K562 (cell line): ENCODE measurements around the gene ZNF587. TPM values are rescaled to one million over a fixed set of nuclear protein-coding genes. Genes with fewer than 3 reads are reported as not detected.

ENCODE experiments used
- ATAC-seq: fragments of 200-7000 bp; cut with Tn5 transposase; 3 replicates; pipeline ENCODE4 v1.9.1; 2020; ENCODE audit warnings: moderate library complexity
- BruUV-seq: library from RNA; stranded (reverse); fragments of 400-500 nt; replicated peaks from 2 replicates; lab custom pipeline; 2021; lab: Mats Ljungman, UMichigan
- CTCF ChIA-PET: fragments of 300-600 bp; formaldehyde crosslinking; extraction: SDS; loops from one replicate; lab custom pipeline; 2021; ENCODE audit warnings: low intra/inter-chr PET ratio; lab: Yijun Ruan, JAX
- POLR2A ChIA-PET: fragments of 300-600, 350-650 bp; sonication (Branson Sonifier 250); formaldehyde crosslinking; extraction: SDS; loops from one replicate; lab custom pipeline; 2021; ENCODE audit warnings: antibody characterized with exemption, inconsistent platforms; lab: Yijun Ruan, JAX
- DNase-seq, 4 experiments: peaks; one replicate each; pipeline versions ENCODE4 v3.0.0 to v3.0.0-alpha.2; 2011 to 2018; ENCODE audit warnings: low spot score in 3 of 4, mixed read lengths in 3 of 4; ENCODE audit errors: extremely low read depth in 1 of 4
- FAIRE-seq: peaks from 2 replicates; lab custom pipeline; 2011; peaks lifted over from hg19 to GRCh38; lab: Jason Lieb, UNC
- H2AFZ ChIP-seq: 2 replicates; pipeline ENCODE4 v1.6.0; 2011; ENCODE audit warnings: low read depth, low read length, control low read depth, inconsistent platforms
- H3K27ac ChIP-seq: fragments of 200-600 bp; 3 replicates; pipeline ENCODE4 v1.8.0; 2011; ENCODE audit warnings: low read depth, mild to moderate bottlenecking, control low read depth, inconsistent platforms, low read length, moderate library complexity, mixed read lengths; ENCODE audit errors: extremely low read depth
- H3K27me3 ChIP-seq, 2 experiments: fragments of 300-600 bp in 1 of 2; 2 replicates in 1 of 2; 3 replicates in 1 of 2; pipeline versions ENCODE4 v1.6.0 to v1.8.0; 2011; ENCODE audit warnings: inconsistent platforms in 2 of 2, low read length in 2 of 2, mild to moderate bottlenecking in 1 of 2, mixed read lengths in 1 of 2, moderate library complexity in 1 of 2; ENCODE audit not compliant: control insufficient read depth in 2 of 2, insufficient read depth in 2 of 2
- H3K36me3 ChIP-seq: fragments of 300-600 bp; 3 replicates; pipeline ENCODE4 v1.8.0; 2011; ENCODE audit warnings: mild to moderate bottlenecking, low read length, inconsistent platforms; ENCODE audit not compliant: control insufficient read depth, insufficient read depth
- H3K4me1 ChIP-seq, 2 experiments: fragments of 200-600 bp in 1 of 2; replicated peaks in 1 of 2; 2 replicates in 1 of 2; 3 replicates in 1 of 2; pipeline versions ENCODE4 v1.5.1 to v1.8.0; 2011; ENCODE audit warnings: inconsistent platforms in 2 of 2, low read length in 2 of 2, mild to moderate bottlenecking in 1 of 2, mixed read lengths in 1 of 2, moderate library complexity in 1 of 2; ENCODE audit not compliant: control insufficient read depth in 2 of 2, insufficient read depth in 2 of 2
- H3K4me2 ChIP-seq: 2 replicates; pipeline ENCODE4 v1.6.1; 2011; ENCODE audit warnings: low read length, control low read depth, inconsistent platforms, mixed read lengths; ENCODE audit not compliant: insufficient read depth
- H3K4me3 ChIP-seq: fragments of 200-600 bp; sonication (generic), shearing (Covaris generic); 2 replicates; pipeline ENCODE4 v1.5.1; 2016; ENCODE audit warnings: control low read depth, inconsistent platforms
- H3K79me2 ChIP-seq: fragments of 200-600 bp; 3 replicates; pipeline ENCODE4 v1.8.0; 2011; ENCODE audit warnings: low read length, inconsistent platforms; ENCODE audit not compliant: control insufficient read depth, insufficient read depth
- H3K9ac ChIP-seq, 2 experiments: 2 replicates each; pipeline versions ENCODE4 v1.6.0 to v1.6.1; 2011; ENCODE audit warnings: low read depth in 2 of 2, low read length in 2 of 2, control low read depth in 1 of 2, inconsistent platforms in 1 of 2, mild to moderate bottlenecking in 1 of 2, mixed read lengths in 1 of 2; ENCODE audit not compliant: insufficient read depth in 1 of 2
- H3K9me1 ChIP-seq: one replicate; pipeline ENCODE4 v1.6.0; 2011; ENCODE audit warnings: inconsistent platforms, mild to moderate bottlenecking, low read length, moderate library complexity; ENCODE audit not compliant: control insufficient read depth, insufficient read depth
- H3K9me3 ChIP-seq: replicated peaks from 2 replicates; pipeline ENCODE4 v1.5.1; 2011; ENCODE audit warnings: low read depth, low read length, inconsistent platforms; ENCODE audit not compliant: control insufficient read depth, insufficient read depth
- H4K20me1 ChIP-seq: replicated peaks from 2 replicates; pipeline ENCODE4 v1.6.1; 2011; ENCODE audit warnings: low read length, inconsistent platforms, mixed read lengths; ENCODE audit not compliant: control insufficient read depth, insufficient read depth
- FUS ChIP-seq: fragments of 200-400 bp; formaldehyde crosslinking; optimal IDR thresholded peaks from 2 replicates; pipeline ENCODE3; 2017; ENCODE audit warnings: low read depth, low read length
- NFYB ChIP-seq: IDR thresholded peaks from 2 replicates; pipeline ENCODE4 v1.6.1; 2011; ENCODE audit warnings: mild to moderate bottlenecking, moderate library complexity; ENCODE audit not compliant: insufficient read length; ENCODE audit errors: extremely low read depth
- PHB ChIP-seq: fragments of 250-450 bp; sonication (Bioruptor Pico); IDR thresholded peaks from 2 replicates; pipeline ENCODE4 v1.5.0; 2021
- SP1 ChIP-seq: sonication (generic); formaldehyde crosslinking; IDR thresholded peaks from 2 replicates; pipeline ENCODE4 v1.8.1; 2022; ENCODE audit warnings: mild to moderate bottlenecking, missing genetic modification reagents
- ZBTB8A ChIP-seq: fragments of 450-650 bp; IDR thresholded peaks from 2 replicates; pipeline ENCODE4 v1.6.1; 2018; ENCODE audit warnings: mild to moderate bottlenecking, moderate library complexity; ENCODE audit not compliant: partially characterized antibody
- ZFP30 ChIP-seq: fragments of 250-450 bp; sonication (Bioruptor Pico); IDR thresholded peaks from 2 replicates; pipeline ENCODE4 v1.8.0; 2022; ENCODE audit warnings: moderate library complexity, mild to moderate bottlenecking, inconsistent platforms, borderline replicate concordance
- ZNF212 ChIP-seq: fragments of 450-650 bp; formaldehyde crosslinking; IDR thresholded peaks from 2 replicates; pipeline ENCODE4 v1.4.0; 2020; ENCODE audit warnings: mild to moderate bottlenecking
- ZNF316 ChIP-seq: fragments of 450-650 bp; IDR thresholded peaks from 2 replicates; pipeline ENCODE4 v1.6.1; 2016
- ZNF384 ChIP-seq: IDR thresholded peaks from 2 replicates; pipeline ENCODE4 v1.6.1; 2012; ENCODE audit warnings: low read depth, low read length, improper control_type of control experiment
- WGBS: fragments of 100-300 bp; shearing (Covaris generic); methylation state at CpG from one replicate; pipeline ENCODE4 v1.1.6; 2016; ENCODE audit warnings: low coverage, mixed read lengths; ENCODE audit not compliant: insufficient coverage; ENCODE audit errors: missing lambda C conversion rate; 5-methylcytosine and 5-hydroxymethylcytosine counted together
- in situ Hi-C: fragments of 300-500 bp; cut with MboI; formaldehyde crosslinking; loops from 4 replicates; pipeline ENCODE4 v1.15.0; 2018; ENCODE audit warnings: inconsistent platforms, mixed read lengths
- intact Hi-C: fragments of 100-400 bp; cut with micrococcal nuclease; formaldehyde crosslinking; loops from 2 replicates; pipeline ENCODE4 v1.14.2; 2022
- polyA plus RNA-seq, 8 experiments: library from polyadenylated mRNA; depleted of rRNA in 4 of 8; stranded (reverse) in 5 of 8; unstranded in 3 of 8; fragments of >200 nt; fragmentation: Nextera tagmentation in 2 of 8; fragmentation: Illumina TruSeq in 1 of 8; extraction: Ambion mirVana in 2 of 8; extraction: Trizol in 1 of 8; gene quantifications; 2 replicates each; pipeline versions ENCODE4 v1.2.1 to v1.2.3, GENCODE V29; 2011 to 2014; ENCODE audit warnings: inconsistent platforms in 1 of 8, missing spikeins in 1 of 8
- total RNA-seq, 7 experiments: library from RNA; depleted of rRNA in 6 of 7; stranded (reverse); fragments of >200 nt in 6 of 7; fragmentation: Illumina TruSeq in 2 of 7; extraction: Trizol in 2 of 7; gene quantifications; 2 replicates each; pipeline versions ENCODE4 v1.2.1 to v1.2.3, GENCODE V29; 2011 to 2021; ENCODE audit warnings: low replicate concordance in 1 of 7
- TF ChIP-seq, protein P1 (sequence below): IDR thresholded peaks from 2 replicates; pipeline ENCODE4 v1.6.1; 2014; ENCODE audit warnings: antibody characterized with exemption
- TF ChIP-seq, protein P2 (sequence below): fragments of 450-650 bp; IDR thresholded peaks from 2 replicates; pipeline ENCODE4 v1.6.1; 2017; ENCODE audit warnings: antibody characterized with exemption, mild to moderate bottlenecking

ZNF587 gene
- total and polyA plus RNA-seq, 9 of the 15 experiments (the other 6 are each of a cell fraction or from before 2014, with no cell fraction given), result 3.2 to 42.0 (median 24.9) TPM

DNA sequence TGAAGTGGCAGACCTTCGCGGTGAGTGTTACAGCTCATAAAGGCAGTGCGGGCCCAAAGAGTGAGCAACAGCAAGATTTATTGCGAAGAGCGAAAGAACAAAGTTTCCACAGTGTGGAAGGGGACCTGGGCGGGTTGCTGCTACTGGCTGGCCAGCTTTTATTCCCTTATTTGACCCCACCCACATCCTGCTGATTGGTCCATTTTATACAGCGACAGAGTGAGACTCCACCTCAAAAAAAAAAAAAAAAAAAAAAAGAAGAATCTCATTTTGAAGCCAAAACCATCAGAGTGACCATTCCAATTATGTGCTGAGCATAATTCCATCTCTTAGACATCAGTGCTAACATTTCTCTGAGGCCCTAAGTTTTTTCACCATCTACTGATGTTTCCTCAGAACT, 33.0 kb upstream of the ZNF587 start:
- in situ Hi-C loops (no loop called here), intact Hi-C loops (no loop called here)
- Histone ChIP-seq H3K36me3 (peaks cover 26% of the 10 kb centered on the region; the same call in 2 of the 3 replicates), H3K4me1 (peaks cover 7 to 22% of the 10 kb centered on the region in 2 experiments; a peak in 4 of 5 replicates), H3K27ac (no peak overlapping the region), H3K9me3 (no peaks in the 10 kb centered on the region), H3K9me1 (no peaks in the 10 kb centered on the region), H3K4me3 (no peak overlapping the region), H2AFZ (no peak overlapping the region), H3K9ac (no peak overlapping the region)
- no TSS peak for BruUV-seq
- FAIRE-seq (no peak), DNase-seq (peak in 1 of 4 experiments; percentile 35)
- ChIA-PET POLR2A (no interaction called here), CTCF (no interaction called here)
- 88% methylated on average over 7 of the region's 7 CpGs for WGBS
- TF ChIP-seq ZNF384 (peak; percentile 76), ZBTB8A (no peak), ZNF212 (CRISPR knock-in tag) (no peak), PHB (CRISPR knock-in tag) (no peak), NFYB (peak; percentile 79), ZNF316 (peak; percentile 33; the same call in 1 of the 2 replicates), SP1 (CRISPR knock-in tag) (no peak), FUS (no peak), ZFP30 (CRISPR knock-in tag) (no peak)
- TF ChIP-seq, protein P1, sequence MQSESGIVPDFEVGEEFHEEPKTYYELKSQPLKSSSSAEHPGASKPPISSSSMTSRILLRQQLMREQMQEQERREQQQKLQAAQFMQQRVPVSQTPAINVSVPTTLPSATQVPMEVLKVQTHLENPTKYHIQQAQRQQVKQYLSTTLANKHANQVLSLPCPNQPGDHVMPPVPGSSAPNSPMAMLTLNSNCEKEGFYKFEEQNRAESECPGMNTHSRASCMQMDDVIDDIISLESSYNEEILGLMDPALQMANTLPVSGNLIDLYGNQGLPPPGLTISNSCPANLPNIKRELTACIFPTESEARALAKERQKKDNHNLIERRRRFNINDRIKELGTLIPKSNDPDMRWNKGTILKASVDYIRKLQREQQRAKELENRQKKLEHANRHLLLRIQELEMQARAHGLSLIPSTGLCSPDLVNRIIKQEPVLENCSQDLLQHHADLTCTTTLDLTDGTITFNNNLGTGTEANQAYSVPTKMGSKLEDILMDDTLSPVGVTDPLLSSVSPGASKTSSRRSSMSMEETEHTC, result no peak
- TF ChIP-seq, protein P2, sequence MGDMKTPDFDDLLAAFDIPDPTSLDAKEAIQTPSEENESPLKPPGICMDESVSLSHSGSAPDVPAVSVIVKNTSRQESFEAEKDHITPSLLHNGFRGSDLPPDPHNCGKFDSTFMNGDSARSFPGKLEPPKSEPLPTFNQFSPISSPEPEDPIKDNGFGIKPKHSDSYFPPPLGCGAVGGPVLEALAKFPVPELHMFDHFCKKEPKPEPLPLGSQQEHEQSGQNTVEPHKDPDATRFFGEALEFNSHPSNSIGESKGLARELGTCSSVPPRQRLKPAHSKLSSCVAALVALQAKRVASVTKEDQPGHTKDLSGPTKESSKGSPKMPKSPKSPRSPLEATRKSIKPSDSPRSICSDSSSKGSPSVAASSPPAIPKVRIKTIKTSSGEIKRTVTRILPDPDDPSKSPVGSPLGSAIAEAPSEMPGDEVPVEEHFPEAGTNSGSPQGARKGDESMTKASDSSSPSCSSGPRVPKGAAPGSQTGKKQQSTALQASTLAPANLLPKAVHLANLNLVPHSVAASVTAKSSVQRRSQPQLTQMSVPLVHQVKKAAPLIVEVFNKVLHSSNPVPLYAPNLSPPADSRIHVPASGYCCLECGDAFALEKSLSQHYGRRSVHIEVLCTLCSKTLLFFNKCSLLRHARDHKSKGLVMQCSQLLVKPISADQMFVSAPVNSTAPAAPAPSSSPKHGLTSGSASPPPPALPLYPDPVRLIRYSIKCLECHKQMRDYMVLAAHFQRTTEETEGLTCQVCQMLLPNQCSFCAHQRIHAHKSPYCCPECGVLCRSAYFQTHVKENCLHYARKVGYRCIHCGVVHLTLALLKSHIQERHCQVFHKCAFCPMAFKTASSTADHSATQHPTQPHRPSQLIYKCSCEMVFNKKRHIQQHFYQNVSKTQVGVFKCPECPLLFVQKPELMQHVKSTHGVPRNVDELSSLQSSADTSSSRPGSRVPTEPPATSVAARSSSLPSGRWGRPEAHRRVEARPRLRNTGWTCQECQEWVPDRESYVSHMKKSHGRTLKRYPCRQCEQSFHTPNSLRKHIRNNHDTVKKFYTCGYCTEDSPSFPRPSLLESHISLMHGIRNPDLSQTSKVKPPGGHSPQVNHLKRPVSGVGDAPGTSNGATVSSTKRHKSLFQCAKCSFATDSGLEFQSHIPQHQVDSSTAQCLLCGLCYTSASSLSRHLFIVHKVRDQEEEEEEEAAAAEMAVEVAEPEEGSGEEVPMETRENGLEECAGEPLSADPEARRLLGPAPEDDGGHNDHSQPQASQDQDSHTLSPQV, result no peak
- TF ChIP-seq, all 486 proteins: peak for 3
- Histone ChIP-seq H3K79me2 (peaks cover 49% of the 10 kb centered on the region), H3K4me2 (no peak overlapping the region), H3K27me3 (no peaks in the 10 kb centered on the region), H4K20me1 (no peaks in the 10 kb centered on the region)
- no peak for ATAC-seq
